ENCODE data around the gene USP2. TPM values are rescaled to one million over a fixed set of nuclear protein-coding genes. Genes with fewer than 3 reads are reported as not detected.

USP2 gene
- 1 to 10 TPM; 4.6 to 10.0 (median 6.6) TPM for total RNA-seq

DNA sequence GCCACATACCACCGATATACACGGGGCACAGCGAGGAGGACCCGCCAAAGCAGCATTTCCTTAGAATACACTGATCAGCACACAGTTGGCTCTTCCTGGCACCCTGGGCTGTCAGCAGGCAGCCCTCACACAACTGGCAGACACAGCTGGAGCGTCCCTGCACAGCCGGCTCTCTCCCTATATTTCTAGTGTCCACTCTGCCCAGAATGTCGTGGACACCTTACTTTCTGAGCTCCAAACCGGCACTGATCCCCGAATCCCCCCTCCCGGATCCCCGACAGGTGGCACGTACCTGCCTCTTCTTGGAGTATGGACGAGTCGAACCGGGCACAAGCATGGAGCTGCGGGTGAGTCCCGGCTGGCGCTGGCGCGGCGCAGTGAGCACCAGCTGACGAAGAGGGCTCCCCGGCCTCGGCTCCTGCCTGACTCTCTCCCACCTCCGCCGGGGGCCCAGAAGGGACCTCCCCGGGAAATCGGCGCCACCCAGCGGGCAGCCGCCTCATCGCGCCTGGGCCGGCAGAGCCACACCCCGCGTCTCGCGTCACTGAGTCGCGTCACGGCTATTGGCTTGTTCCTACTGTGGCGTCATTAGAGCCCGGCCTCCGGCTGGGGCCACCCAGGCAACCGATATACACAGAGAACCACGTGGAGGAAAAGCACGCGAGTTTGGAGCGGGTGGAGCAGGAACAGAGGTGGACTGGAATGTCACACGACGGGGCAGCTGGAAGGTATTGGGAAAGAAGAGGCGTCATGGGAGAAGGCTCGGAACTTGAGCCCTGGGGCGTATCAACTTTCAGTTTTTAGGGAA, at the start of gene USP2:
USP2 (minus strand) TSS at position 510 of the 808 bp plus-strand sequence. CDS start 8,210 bp downstream, outside the sequence.
- ATAC-seq: peak; percentile 99
- no peaks in the 10 kb centered on the region for H3K36me3 ChIP-seq
- TF ChIP-seq EP300 (IDR thresholded peaks at IDR 0.05) (no peak), POLR2AphosphoS5 (IDR thresholded peaks at IDR 0.05) (peak; percentile 75), POLR2A (IDR thresholded peaks at IDR 0.05) (peak; percentile 30 to 31), CTCF (IDR thresholded peaks at IDR 0.05) (peak; percentile 82 to 96 (median 94))
- no peaks in the 10 kb centered on the region for H3K9me3 ChIP-seq
- peak within 1 kb of the TSS; percentile 41 to 58 for H3K4me3 ChIP-seq
- peak within 1 kb of the TSS; percentile 25 to 82 (median 80) for H3K27ac ChIP-seq
- 0 to 1% methylated on average over 10 to 21 of the region's 54 CpGs for WGBS, 2 donors (ENCODE audit: low coverage in 1 of 2)
- H3K4me1 ChIP-seq: peaks cover 0 to 34% (median 12%) of the 10 kb centered on the region in 3 donors
- no peaks in the 10 kb centered on the region for H3K27me3 ChIP-seq

DNA sequence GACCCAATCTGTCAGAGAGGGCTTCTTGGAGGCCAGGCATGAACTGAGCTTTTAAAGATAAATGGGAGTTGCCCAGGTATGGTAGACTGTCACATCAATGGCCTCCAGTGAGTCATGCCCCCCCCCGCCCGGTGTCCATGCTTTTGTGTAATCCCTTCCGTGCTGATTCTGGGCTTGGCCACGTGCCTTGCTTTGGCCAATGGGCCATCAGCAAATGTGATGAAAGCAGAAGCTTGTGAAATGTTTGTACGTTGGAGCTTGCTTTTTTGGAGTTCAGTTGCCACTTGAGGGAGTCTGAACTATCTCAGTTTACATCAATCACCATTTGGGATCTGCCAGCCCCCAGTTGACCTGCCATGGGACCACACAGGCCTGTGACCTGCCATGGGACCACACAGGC, 45.8 kb upstream of the USP2 start:
- H3K36me3 ChIP-seq: no peaks in the 10 kb centered on the region
- no peaks in the 10 kb centered on the region for H3K9me3 ChIP-seq
- 69 to 89% methylated on average over 4 to 5 of the region's 5 CpGs for WGBS, 2 donors (ENCODE audit: low coverage in 1 of 2)
- no peak for ATAC-seq
- peaks cover 11% of the 10 kb centered on the region for H3K27me3 ChIP-seq
- no peak overlapping the region for H3K4me3 ChIP-seq
- H3K4me1 ChIP-seq: peaks cover 0 to 21% (median 9%) of the 10 kb centered on the region in 3 donors
- TF ChIP-seq POLR2A (IDR thresholded peaks at IDR 0.05) (no peak), CTCF (IDR thresholded peaks at IDR 0.05) (no peak)
- H3K27ac ChIP-seq: no peak overlapping the region

DNA sequence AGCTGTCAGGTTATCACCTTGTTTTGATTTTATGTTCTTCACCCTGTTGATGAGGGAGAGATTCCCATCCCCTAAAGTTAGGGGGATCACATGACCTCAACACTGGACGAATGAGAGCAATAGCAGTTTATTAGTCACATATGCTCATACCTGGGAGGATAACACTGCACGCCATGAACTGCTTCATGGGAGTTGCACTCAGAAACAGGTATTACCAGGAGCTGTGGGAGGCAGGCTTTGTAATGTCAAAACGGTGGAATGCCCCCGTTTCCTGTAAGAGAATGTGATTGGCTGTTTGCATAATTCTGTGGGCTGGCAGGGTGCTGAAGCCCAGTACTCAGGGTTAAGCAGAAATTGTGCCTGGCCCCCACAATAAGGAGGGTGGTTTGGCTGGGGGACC, 44.7 kb upstream of the USP2 start:
- Histone ChIP-seq H3K27ac (no peak overlapping the region), H3K4me3 (no peak overlapping the region), H3K4me1 (peaks cover 0 to 27% (median 16%) of the 10 kb centered on the region in 3 donors), H3K27me3 (peaks cover 20% of the 10 kb centered on the region), H3K9me3 (no peaks in the 10 kb centered on the region), H3K36me3 (no peaks in the 10 kb centered on the region)
- TF ChIP-seq POLR2AphosphoS5 (IDR thresholded peaks at IDR 0.05): no peak
- no peak for TF ChIP-seq EP300 (IDR thresholded peaks at IDR 0.05)
- no peak for TF ChIP-seq CTCF (IDR thresholded peaks at IDR 0.05)
- no peak for TF ChIP-seq POLR2A (IDR thresholded peaks at IDR 0.05)
- WGBS, 2 donors (ENCODE audit: low coverage in 1 of 2): 63 to 87% methylated on average over 3 to 4 of the region's 4 CpGs
- no peak for ATAC-seq

- no peak for ATAC-seq
- no peak overlapping the region for H3K27ac ChIP-seq
- TF ChIP-seq POLR2AphosphoS5 (IDR thresholded peaks at IDR 0.05): no peak
- no peak for TF ChIP-seq CTCF (IDR thresholded peaks at IDR 0.05)
- TF ChIP-seq POLR2A (IDR thresholded peaks at IDR 0.05): no peak
- no peak for TF ChIP-seq EP300 (IDR thresholded peaks at IDR 0.05)
- H3K27me3 ChIP-seq: peaks cover 33% of the 10 kb centered on the region
- WGBS, 2 donors (ENCODE audit: low coverage in 1 of 2): 79% methylated on average over 2 of the region's 2 CpGs; no CpG with 5 or more reads in 1 of the 2 donors
- peaks cover 0 to 29% (median 16%) of the 10 kb centered on the region in 3 donors for H3K4me1 ChIP-seq
- no peaks in the 10 kb centered on the region for H3K9me3 ChIP-seq
- no peaks in the 10 kb centered on the region for H3K36me3 ChIP-seq
- H3K4me3 ChIP-seq: no peak overlapping the region
Measured at GRCh38 chr11:119424775-119425174, 43.3 kb upstream of the USP2 start.

- peaks cover 33% of the 10 kb centered on the region for H3K27me3 ChIP-seq
- no peak overlapping the region for H3K4me3 ChIP-seq
- no peaks in the 10 kb centered on the region for H3K36me3 ChIP-seq
- peaks cover 0 to 29% (median 16%) of the 10 kb centered on the region in 3 donors for H3K4me1 ChIP-seq
- 76 to 89% methylated on average over 2 to 3 of the region's 3 CpGs for WGBS, 2 donors (ENCODE audit: low coverage in 1 of 2)
- no peak for TF ChIP-seq POLR2A (IDR thresholded peaks at IDR 0.05)
- no peak for TF ChIP-seq EP300 (IDR thresholded peaks at IDR 0.05)
- no peak for TF ChIP-seq CTCF (IDR thresholded peaks at IDR 0.05)
- TF ChIP-seq POLR2AphosphoS5 (IDR thresholded peaks at IDR 0.05): no peak
- no peaks in the 10 kb centered on the region for H3K9me3 ChIP-seq
- no peak for ATAC-seq
- H3K27ac ChIP-seq: no peak overlapping the region
Measured at GRCh38 chr11:119424276-119424675, 42.8 kb upstream of the USP2 start.
